Measurements from ENCODE around the gene TLCD4. TPM values are rescaled to one million over a fixed set of nuclear protein-coding genes. Genes with fewer than 3 reads are reported as not detected.

TLCD4 gene
- total RNA-seq (ENCODE audit: low replicate concordance) = under 0.01 and 0.53 TPM in 2 replicates

GRCh38 chr1:95117207-95118066 is at the start of gene TLCD4:
TSS of gene TLCD4 (plus strand) at chr1:95117355. CDS start at chr1:95143902, 26,547 bp downstream.

GRCh38 chr1:95072532-95073419 is 44.4 kb upstream of the TLCD4 start, which contains the start of gene ALG14:
TSS of gene ALG14 (minus strand) at chr1:95072951. CDS start at chr1:95072898, 53 bp downstream.

Other genes with a start within 250 kb of the TLCD4 start
- 202 and 322 TPM in 2 replicates for gene CNN3, start 190.2 kb upstream of the TLCD4 start, total RNA-seq (ENCODE audit: low replicate concordance)
- 1.7 and 1.8 TPM in 2 replicates for gene ALG14, start 44.4 kb upstream of the TLCD4 start, total RNA-seq (ENCODE audit: low replicate concordance)
- gene RWDD3, start 116.9 kb downstream of the TLCD4 start, total RNA-seq (ENCODE audit: low replicate concordance) = 9.8 and 13.5 TPM in 2 replicates

All from smooth muscle cell of the coronary artery (primary cell).